HG02943 (cell line): Measurements from ENCODE around the gene OR7D2.
"Not testable (repeated sequence)": the region's sequence is repeated elsewhere in the genome, so short reads cannot be mapped to it uniquely, and the experiment has no call there.

Source experiments
- ATAC-seq: cut with Tn5 transposase; IDR thresholded peaks from one replicate; pipeline ENCODE4 v1.9.1; 2021; ENCODE audit warnings: mild to moderate bottlenecking, low read depth, moderate library complexity; ENCODE audit not compliant: unreplicated experiment

Gene OR7D2

GRCh38 chr19:9198044-9198443, 19.3 kb downstream of the OR7D2 start:
- not testable (repeated sequence) for ATAC-seq

- no peak for ATAC-seq
Observed at GRCh38 chr19:9205501-9206113, 26.8 kb downstream of the OR7D2 start.

GRCh38 chr19:9219489-9219888, 40.7 kb downstream of the OR7D2 start, which contains the start of gene OR7D4:
Gene OR7D4, minus strand, starts transcription at chr19:9219589. Its CDS starts 4,752 bp downstream, at chr19:9214837.
- no peak for ATAC-seq
